GM18502 (cell line): ENCODE results near the gene MYO19.

Experiments used
- ATAC-seq: cut with Tn5 transposase; IDR thresholded peaks from one replicate; pipeline ENCODE4 v1.9.1; 2021; ENCODE audit warnings: mild to moderate bottlenecking; ENCODE audit not compliant: unreplicated experiment, poor library complexity

Gene MYO19

DNA sequence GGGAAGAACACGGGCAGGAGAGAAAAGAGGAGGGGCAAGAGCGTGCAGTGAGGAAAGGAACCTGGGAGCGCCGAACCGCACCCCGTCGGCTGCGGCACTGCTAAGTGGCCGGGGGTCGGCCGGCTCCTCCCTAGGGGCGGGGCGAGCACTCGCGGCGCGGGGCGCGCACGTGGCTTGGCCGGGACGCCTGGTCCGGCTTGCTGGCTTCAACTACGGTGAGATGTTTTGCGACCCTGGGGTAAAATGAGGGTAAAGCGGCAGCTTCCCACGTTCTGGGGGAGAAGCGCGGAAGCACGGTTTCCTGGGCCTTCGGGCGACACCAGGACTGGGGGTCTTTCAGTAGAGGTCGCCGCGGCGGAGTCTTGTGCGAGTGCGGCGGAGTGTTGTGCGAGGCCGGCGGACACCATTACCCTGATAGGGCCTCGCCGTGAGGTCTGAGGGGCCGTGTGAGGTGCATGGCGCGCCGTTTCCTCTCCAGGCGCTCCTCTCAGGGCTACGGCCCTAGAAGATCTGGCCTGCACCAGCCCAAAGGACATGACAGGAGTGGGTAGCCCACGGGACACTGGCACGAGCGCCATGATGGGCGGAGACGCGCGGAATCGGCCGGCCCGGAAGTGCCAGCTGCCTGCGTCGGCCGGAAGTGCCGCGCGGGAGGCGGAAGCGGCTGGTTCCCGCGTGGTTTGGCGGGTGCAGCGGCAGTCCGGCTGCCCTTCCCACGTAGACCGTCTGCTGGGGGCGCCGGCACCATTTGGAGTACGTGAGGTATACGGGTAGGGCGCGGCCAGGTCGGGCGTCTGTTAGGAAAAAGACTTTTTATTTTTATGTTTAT is at the start of gene MYO19, which contains the start of gene PIGW:
TSS of gene MYO19 (minus strand) at position 29 of the 829 bp plus-strand sequence. CDS start 2,330 bp downstream, outside the sequence.
TSS of gene PIGW (plus strand) at position 148 of the 829 bp plus-strand sequence. CDS start 2,115 bp downstream, outside the sequence.
- ATAC-seq, result peak; percentile 73

GRCh38 chr17:36583787-36584186 is 49.1 kb upstream of the MYO19 start:
- ATAC-seq, result no peak

DNA sequence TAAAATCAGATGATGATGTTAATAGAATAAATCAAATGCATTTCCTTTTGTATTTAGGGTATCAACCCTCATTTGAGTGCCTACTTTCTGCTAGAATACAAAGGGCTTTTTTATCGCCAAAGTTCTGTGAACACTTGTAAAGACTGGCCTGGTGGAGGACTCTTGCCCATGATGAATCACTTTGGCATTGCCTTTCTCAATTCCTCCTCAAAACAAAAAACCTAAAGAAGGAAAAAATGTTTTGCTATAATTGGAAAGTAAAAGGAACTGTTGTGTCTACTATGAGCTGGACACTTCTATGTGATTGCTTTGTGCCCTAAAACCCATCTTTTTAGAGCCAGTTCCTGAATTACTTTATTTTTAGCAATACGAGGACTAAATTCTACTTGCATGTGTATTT is 44.0 kb upstream of the MYO19 start:
- ATAC-seq, result no peak

GRCh38 chr17:36576793-36577192 is 42.1 kb upstream of the MYO19 start:
- ATAC-seq, result no peak

GRCh38 chr17:36575028-36575427 is 40.4 kb upstream of the MYO19 start:
- ATAC-seq, result no peak

- ATAC-seq, result no peak
These were observed 31.4 kb upstream of the MYO19 start for GRCh38 chr17:36566081-36566480.

- no peak for ATAC-seq
These were observed 18.8 kb upstream of the MYO19 start for GRCh38 chr17:36553459-36553858.

DNA sequence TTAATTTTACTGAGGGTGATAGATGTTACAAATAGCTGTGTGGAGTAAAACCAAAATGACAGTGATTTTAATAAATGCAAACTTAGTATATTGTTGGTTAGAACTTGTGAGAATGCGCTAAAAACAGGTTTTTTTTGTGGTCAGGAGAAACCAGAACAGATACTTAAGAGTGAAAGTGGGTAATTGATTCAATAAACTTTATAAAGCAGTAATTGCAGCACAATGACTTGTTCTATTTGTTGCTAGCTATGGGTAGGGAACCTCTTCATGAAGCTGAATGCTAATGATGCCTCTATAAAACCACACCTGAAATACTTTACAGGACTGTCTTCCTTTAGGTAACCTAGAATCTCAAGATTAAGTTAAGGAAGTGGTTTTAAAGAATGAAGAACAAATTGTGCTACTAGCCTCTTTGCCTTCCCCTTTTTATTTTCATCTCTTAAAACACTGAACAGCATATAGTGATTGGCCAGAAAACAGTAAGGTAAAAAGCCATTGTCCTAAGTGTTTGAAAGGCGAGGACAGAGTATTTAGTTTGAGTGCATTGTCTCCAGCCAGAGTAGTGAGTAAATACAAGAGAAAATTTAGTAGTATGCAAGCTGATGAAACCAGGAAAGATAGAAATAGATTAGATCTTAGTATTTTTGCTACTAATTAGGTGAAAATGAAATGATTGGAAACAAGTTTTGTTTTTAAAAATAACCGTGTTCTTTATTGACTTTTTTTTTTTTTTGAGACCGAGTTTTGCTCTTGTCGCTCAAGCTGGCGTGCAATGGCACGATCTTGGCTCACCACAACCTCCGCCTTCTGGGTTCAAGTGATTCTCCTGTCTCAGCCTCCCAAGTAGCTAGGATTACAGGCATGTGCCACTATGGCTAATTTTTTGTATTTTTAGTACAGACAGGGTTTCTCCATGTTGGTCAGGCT is 16.1 kb upstream of the MYO19 start:
- ATAC-seq, result no peak

- ATAC-seq, result no peak
These were observed 13.1 kb upstream of the MYO19 start for GRCh38 chr17:36547776-36548175.

- ATAC-seq, result no peak
These were observed 11.9 kb upstream of the MYO19 start for GRCh38 chr17:36546418-36547093.

GRCh38 chr17:36545465-36546417 is 11.1 kb upstream of the MYO19 start:
- ATAC-seq, result peak; percentile 68

- ATAC-seq, result peak; percentile 39
These were observed 10.4 kb upstream of the MYO19 start for GRCh38 chr17:36545077-36545464.

GRCh38 chr17:36544307-36545076 is 9.8 kb upstream of the MYO19 start, which contains the start of gene GGNBP2:
Gene GGNBP2 (plus strand): TSS chr17:36544919. CDS start chr17:36545725, 806 bp downstream.
- peak; percentile 57 for ATAC-seq

GRCh38 chr17:36544044-36544306 is 9.3 kb upstream of the MYO19 start:
- no peak for ATAC-seq

DNA sequence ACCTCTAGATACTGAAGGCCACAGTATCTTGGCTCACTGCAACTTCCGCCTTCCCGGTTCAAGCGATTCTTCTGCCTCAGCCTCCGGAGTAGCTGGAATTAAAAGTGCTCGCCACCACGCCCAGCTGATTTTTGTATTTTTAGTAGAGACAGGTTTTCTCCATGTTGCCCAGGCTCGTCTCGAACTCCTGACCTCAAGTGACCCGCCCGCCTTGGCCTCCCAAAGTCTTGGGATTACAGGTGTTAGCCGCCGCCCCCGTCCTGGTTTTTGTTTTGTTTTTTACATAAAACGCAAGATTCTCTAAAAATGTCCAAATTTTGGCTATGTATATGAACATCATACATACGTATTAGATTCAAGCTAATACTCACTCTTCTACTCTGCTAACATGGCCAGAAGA is 8.1 kb upstream of the MYO19 start:
- no peak for ATAC-seq

GRCh38 chr17:36540696-36541095 is 6.0 kb upstream of the MYO19 start:
- ATAC-seq, result no peak

- ATAC-seq, result no peak
These were observed 1.0 kb upstream of the MYO19 start for GRCh38 chr17:36535669-36536081.

DNA sequence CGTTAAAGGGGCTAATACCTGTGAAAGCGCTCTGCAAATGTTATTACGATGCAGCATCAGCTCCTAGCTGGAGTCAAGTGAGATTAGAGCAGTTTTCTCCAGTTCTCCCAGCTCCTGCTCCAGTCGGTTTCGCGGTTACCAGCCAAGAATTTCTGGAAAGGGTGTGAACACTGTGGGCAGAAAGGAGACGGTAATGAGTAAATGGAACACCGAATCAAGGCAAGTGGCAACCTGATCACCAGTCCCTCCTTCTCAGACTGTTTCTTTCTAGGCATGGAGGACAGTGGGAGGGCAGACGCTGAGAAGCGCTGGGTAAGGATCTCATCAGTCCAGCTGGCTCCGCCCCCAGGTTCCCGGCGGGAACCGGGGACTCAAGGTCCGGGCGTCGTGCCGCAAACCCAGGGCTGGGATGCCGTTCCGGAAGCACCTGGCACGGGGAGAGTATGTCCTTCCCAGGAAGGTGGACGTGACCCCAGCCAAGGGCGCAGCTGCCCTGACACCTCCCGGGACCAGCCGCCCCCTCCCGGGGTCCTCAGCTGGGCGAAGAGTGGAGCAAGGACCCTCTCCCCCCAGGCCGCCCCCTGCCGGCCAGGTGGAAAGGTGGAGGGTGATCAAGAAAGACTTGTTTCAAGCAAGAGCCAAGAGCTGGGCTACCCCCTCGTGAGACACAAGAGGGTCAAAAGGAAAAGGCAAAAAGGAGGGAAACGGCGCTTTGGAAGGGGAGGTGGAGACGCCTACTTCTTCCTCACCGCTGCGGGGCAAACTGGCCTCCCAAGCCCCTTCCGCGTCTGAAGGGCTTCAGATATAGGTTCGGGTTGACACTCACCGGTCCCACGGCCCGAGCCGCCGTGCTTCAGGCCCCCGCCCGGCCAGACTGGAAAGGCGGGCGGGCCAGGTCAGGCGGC is 481 bp downstream of the MYO19 start:
- peak; percentile 39 for ATAC-seq
